ENCODE results near the gene AFM. TPM values are rescaled to one million over a fixed set of nuclear protein-coding genes. Genes with fewer than 3 reads are reported as not detected.

AFM gene
- total RNA-seq, 1 experiment from 2014 or later: not detected

DNA sequence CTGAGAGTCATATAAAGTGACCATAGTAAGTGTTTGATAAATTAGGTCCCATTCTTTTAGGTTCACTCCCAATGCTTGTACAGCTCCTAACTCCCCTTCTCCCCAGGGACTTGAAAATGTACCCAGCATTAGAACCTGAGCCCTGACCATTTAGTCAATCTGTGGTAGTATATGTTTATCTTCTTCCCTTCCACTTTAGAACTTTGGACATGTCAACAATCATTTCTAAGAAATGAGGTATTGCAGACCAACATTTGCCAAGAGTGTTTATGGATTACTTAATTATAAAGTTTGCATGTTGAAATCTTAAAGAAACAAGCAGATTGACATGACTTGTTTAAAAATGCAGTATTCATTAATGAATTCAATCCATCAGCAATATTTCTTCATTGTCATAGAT, 26.0 kb downstream of the AFM start:
- H2AFZ ChIP-seq: no peak overlapping the region
- no peaks in the 10 kb centered on the region for H3K79me2 ChIP-seq (ENCODE audit: low read depth)
- ChIA-PET POLR2A (ENCODE audit: unreplicated experiment) (no interaction called here), CTCF (no interaction called here)
- H4K20me1 ChIP-seq (ENCODE audit: insufficient read depth): no peaks in the 10 kb centered on the region
- no peak overlapping the region for H3K4me2 ChIP-seq
- intact Hi-C loops (cut with micrococcal nuclease; ENCODE audit: unreplicated experiment): no loop called here
- no peaks in the 10 kb centered on the region for H3K4me1 ChIP-seq (replicated peaks; ENCODE audit: insufficient read depth)
- no peak for DNase-seq
- H3K9me2 ChIP-seq (ENCODE audit: insufficient read depth): no peaks in the 10 kb centered on the region
- H3K4me3 ChIP-seq: no peak overlapping the region
- no peaks in the 10 kb centered on the region for H3K36me3 ChIP-seq (ENCODE audit: low read depth)
- TF ChIP-seq EZH2 (IDR thresholded peaks at IDR 0.05; ENCODE audit: low read depth) (no peak), CTCF (conservative IDR thresholded peaks at IDR 0.05) (no peak)
- no peaks in the 10 kb centered on the region for H3K27me3 ChIP-seq (ENCODE audit: insufficient read depth, low read depth)
- H3K27ac ChIP-seq: no peak overlapping the region
- H3F3A ChIP-seq (ENCODE audit: insufficient read depth, low read depth): no peaks in the 10 kb centered on the region
- no peaks in the 10 kb centered on the region for H3K9me3 ChIP-seq (ENCODE audit: insufficient read depth, low read depth)
- no TSS peak for BruUV-seq (replicated peaks)

DNA sequence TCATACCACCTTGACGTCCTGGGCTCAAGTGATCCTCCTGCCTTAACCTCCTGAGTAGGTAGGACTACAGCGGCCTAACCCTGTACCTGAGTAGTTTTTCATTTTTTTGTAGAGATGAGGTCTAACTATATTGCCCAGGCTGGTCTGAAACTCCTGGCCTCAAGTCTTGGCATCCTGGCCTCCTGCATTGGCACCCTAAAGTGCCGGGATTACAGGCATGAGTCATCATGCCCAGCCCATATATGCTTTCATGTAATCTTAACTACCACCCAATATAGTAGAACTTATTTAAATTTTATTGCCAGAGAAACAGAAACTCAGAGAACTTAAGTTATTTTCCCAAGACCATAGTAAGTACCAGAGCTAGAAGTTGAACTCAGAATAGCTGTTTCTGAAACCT, 27.1 kb downstream of the AFM start:
- no TSS peak for BruUV-seq (replicated peaks)
- Histone ChIP-seq H2AFZ (no peak overlapping the region), H3K4me1 (replicated peaks; ENCODE audit: insufficient read depth) (no peaks in the 10 kb centered on the region), H3K9me2 (ENCODE audit: insufficient read depth) (no peaks in the 10 kb centered on the region), H3K27me3 (ENCODE audit: insufficient read depth, low read depth) (no peaks in the 10 kb centered on the region), H3K36me3 (ENCODE audit: low read depth) (no peaks in the 10 kb centered on the region), H3K9me3 (ENCODE audit: insufficient read depth, low read depth) (no peaks in the 10 kb centered on the region), H4K20me1 (ENCODE audit: insufficient read depth) (no peaks in the 10 kb centered on the region), H3F3A (ENCODE audit: insufficient read depth, low read depth) (no peaks in the 10 kb centered on the region), H3K79me2 (ENCODE audit: low read depth) (no peaks in the 10 kb centered on the region), H3K27ac (no peak overlapping the region), H3K4me2 (no peak overlapping the region), H3K4me3 (no peak overlapping the region)
- TF ChIP-seq CTCF (conservative IDR thresholded peaks at IDR 0.05): no peak
- TF ChIP-seq EZH2 (IDR thresholded peaks at IDR 0.05; ENCODE audit: low read depth): no peak
- DNase-seq: no peak
- ChIA-PET CTCF (no interaction called here), POLR2A (ENCODE audit: unreplicated experiment) (no interaction called here)
- intact Hi-C loops (cut with micrococcal nuclease; ENCODE audit: unreplicated experiment): no loop called here

- H3K36me3 ChIP-seq (ENCODE audit: low read depth): no peaks in the 10 kb centered on the region
- no peak overlapping the region for H3K27ac ChIP-seq
- intact Hi-C loops (cut with micrococcal nuclease; ENCODE audit: unreplicated experiment): no loop called here
- H3K9me3 ChIP-seq (ENCODE audit: insufficient read depth, low read depth): no peaks in the 10 kb centered on the region
- BruUV-seq (replicated peaks): no TSS peak
- H3K4me2 ChIP-seq: no peak overlapping the region
- H3F3A ChIP-seq (ENCODE audit: insufficient read depth, low read depth): no peaks in the 10 kb centered on the region
- no peaks in the 10 kb centered on the region for H3K27me3 ChIP-seq (ENCODE audit: insufficient read depth, low read depth)
- no peaks in the 10 kb centered on the region for H3K79me2 ChIP-seq (ENCODE audit: low read depth)
- TF ChIP-seq CTCF (conservative IDR thresholded peaks at IDR 0.05) (no peak), EZH2 (IDR thresholded peaks at IDR 0.05; ENCODE audit: low read depth) (no peak)
- ChIA-PET CTCF (no interaction called here), POLR2A (ENCODE audit: unreplicated experiment) (no interaction called here)
- no peaks in the 10 kb centered on the region for H3K9me2 ChIP-seq (ENCODE audit: insufficient read depth)
- no peak for DNase-seq
- H3K4me1 ChIP-seq (replicated peaks; ENCODE audit: insufficient read depth): no peaks in the 10 kb centered on the region
- H4K20me1 ChIP-seq (ENCODE audit: insufficient read depth): no peaks in the 10 kb centered on the region
- no peak overlapping the region for H3K4me3 ChIP-seq
- no peak overlapping the region for H2AFZ ChIP-seq
Measured at GRCh38 chr4:73518340-73518739, 36.8 kb downstream of the AFM start.

Data from PC-9 (cell line).